Stimulated activated CD4-positive, alpha-beta T cell treated with anti-CD3 and anti-CD28 coated beads, Interleukin-1b, Interleukin-23, amount 100 ng/mL, for 1 hour (primary cell): Measurements from ENCODE around the gene PHOSPHO2.
"Not testable (repeated sequence)": the region's sequence is repeated elsewhere in the genome, so short reads cannot be mapped to it uniquely, and the experiment has no call there.

ENCODE experiments used
- DNase-seq, 2 donors: peaks; one replicate each; pipeline ENCODE4 v3.0.0-alpha.2; 2020; ENCODE audit warnings: low read depth in 2 of 2

Gene PHOSPHO2

GRCh38 chr2:169684135-169684565 is 10.1 kb upstream of the PHOSPHO2 start:
- DNase-seq: no peak

DNA sequence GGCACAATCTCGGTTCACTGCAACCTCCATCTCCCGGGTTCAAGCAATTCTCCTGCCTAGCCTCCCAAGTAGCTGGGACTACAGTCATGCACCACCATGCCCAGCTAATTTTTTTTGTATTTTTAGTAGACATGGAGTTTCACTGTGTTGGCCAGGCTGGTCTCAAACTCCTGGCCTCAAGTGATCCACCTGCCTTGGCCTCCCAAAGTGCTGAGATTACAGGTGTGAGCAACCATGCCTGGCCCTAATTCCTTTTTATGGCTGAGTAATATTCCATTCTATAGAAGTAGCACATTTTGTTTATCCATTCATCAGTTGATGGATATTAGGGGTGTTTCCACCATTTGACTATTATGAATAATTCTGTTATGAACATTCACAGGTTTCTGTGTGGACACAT is 9.6 kb upstream of the PHOSPHO2 start:
- not testable (repeated sequence) for DNase-seq

GRCh38 chr2:169686825-169687224 is 7.4 kb upstream of the PHOSPHO2 start:
- DNase-seq: not testable (repeated sequence)

GRCh38 chr2:169687943-169688342 is 6.3 kb upstream of the PHOSPHO2 start:
- DNase-seq: not testable (repeated sequence)

- DNase-seq: no peak
Observed at GRCh38 chr2:169690958-169691357, 3.3 kb upstream of the PHOSPHO2 start.

DNA sequence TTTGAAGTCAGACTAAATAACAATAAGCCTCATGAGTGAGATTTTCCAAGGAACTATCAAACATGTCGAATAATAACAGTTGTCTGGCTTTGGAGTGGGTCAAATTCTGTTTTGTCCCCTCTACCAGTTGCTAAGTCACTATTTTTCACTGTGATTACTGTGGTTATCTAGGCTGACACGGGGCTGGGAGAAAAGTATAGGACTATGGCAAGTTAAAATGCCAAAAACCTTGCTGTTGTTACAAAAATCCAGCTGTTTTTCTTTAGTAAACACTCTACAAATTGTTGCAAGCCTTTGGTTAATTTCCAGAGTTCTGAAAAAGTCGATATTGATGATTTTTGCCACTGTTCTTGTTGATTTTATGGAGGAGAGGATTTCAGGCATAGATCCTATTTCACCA is 1.6 kb upstream of the PHOSPHO2 start:
- DNase-seq: no peak

DNA sequence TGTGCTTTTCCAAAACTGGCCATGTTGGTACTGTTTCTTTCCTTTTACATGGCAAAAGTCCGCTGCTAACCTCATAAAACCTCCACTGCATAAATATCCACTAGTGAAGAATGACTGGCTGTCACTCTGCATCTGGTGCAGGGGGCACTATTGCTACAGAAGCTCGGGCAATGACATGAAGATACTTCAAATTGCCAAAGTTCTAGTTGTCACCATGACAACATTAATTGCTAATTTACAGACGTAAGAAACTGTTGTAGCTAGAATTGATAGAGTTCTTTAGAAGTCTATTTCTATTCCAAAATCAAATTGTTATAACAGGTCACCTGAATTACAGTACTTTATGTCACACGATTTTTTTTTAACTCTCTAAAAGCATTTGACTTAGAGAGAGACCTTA is 909 bp upstream of the PHOSPHO2 start:
- no peak for DNase-seq

GRCh38 chr2:169694894-169695260 is 608 bp downstream of the PHOSPHO2 start:
- no peak for DNase-seq

GRCh38 chr2:169696381-169696780 is 2.1 kb downstream of the PHOSPHO2 start:
- DNase-seq: no peak

- not testable (repeated sequence) for DNase-seq
Observed at GRCh38 chr2:169699173-169699572, 4.9 kb downstream of the PHOSPHO2 start.

- DNase-seq: no peak
Observed at GRCh38 chr2:169702996-169703395, 8.7 kb downstream of the PHOSPHO2 start.

DNA sequence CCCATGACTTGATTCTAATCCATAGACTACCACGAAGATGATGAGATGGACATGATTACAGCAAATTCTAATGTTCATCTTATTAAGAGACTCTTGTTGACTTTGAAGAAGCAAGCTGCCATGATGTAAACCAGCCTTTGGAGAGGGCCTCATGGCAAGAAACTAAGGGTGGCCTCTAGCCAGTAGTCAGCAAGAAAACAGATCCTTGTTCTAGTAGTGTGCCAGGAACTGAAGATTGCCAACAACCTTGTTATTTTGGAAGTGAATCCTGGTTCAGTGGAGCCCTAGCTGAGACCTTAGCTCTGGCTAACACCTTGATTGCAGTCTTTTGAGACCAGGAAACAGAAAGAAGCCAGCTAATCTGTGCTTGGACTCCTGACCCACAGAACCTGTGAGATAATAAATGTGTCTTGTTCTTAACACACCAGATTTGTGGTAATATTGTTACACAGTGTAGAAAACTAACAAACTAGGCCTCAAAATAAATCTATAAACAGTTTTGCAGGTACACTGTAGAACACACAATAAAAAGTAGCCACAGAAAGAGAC is 10.0 kb downstream of the PHOSPHO2 start:
- no peak for DNase-seq

GRCh38 chr2:169705927-169706326 is 11.7 kb downstream of the PHOSPHO2 start:
- DNase-seq: no peak

DNA sequence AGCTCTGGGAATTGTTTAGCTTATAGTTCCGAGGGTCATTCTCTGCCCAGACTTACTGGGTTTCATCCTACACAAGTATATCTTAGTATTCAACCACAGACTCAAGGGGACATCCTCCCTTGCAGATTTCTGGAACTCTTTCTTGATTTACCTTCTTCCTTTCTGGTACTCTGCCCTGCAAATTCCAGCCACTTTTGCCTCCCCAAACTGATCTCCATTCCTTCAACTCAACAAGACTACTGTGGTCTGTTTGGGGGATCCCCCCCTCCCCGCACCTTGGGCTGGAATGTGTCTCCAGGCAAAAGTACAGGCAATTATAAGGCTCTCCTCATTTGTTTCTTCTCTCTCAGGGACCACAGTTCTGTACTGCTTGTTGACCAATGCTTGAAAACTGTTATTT is 13.4 kb downstream of the PHOSPHO2 start:
- no peak for DNase-seq

GRCh38 chr2:169709331-169709730 is 15.1 kb downstream of the PHOSPHO2 start:
- no peak for DNase-seq

DNA sequence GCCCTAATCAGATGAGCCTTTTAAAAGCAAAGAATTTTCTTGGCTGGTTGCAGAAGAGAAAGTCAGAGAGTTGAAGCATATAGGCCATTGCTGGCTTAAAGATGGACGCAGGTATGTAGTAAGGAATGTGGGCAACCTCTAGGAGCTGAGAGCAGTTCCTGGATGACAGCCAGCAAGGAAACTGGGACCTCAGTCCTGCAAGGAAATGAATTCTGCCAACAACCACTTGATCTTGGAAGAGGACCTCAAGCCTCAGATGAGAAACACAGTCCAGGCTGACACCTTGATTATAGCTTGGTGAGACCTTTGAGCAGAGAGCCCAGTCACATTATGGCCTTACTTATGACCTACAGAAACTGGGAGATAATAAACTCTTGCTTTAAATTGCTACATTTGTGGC is 15.7 kb downstream of the PHOSPHO2 start:
- no peak for DNase-seq

GRCh38 chr2:169711751-169712509 is 17.7 kb downstream of the PHOSPHO2 start:
- DNase-seq: no peak

DNA sequence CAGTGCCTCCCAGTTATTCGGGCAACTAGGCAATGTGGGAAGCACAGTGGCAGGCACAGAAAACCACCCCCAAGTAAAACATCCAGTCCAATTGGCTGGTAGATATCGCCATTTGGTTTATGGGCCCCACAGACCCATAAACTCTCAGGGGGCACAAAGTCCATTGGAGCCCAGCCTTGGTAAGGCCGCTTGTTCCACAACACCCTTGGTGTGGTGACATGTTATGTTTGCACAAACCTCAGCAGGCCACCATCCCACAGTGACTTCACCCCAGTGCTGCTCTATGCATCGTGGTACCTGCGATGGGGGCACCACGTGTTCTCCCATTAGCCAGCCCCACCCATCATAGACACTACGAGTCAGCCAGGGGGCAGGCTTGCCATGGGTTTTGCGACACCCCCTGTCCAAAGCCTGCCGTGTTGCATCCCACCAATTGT is 18.5 kb downstream of the PHOSPHO2 start:
- DNase-seq: no peak

DNA sequence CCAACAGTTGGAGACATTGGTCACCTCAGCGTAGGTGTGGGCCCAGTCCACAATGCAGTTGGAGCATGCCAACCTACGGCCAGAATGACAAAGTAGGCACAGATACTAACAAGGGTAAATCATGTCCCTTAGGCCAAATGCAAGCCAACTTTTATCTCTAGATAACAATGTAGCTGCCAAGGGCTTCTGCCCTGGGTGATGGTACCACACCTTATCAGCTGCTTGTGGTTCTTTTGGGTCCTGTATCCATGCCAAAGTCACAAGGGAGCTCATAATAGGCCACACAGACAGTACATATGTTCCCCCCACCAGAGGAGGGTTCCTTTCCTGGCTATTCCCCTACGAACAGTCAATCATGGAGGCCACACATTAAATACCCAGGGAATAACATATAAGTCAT is 19.1 kb downstream of the PHOSPHO2 start:
- no peak for DNase-seq

DNA sequence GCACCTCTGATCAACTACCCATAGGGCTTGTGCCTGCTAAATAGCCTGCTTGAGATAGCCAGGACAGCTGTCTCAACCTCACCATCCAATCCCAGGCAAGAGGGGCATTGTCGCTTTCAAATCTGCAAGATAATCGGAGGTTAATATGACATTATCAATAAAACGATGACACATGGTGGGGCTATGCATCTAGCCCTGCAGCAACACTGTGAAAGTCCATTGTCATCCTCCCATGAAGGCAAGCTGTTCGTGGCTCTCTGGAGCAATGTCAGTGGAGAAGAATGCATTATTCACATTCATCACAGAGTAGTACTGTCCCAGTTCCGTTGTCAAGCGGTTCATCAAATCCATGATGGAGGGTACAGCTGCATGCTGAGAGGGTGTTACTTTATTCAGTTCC is 20.4 kb downstream of the PHOSPHO2 start:
- DNase-seq: no peak

DNA sequence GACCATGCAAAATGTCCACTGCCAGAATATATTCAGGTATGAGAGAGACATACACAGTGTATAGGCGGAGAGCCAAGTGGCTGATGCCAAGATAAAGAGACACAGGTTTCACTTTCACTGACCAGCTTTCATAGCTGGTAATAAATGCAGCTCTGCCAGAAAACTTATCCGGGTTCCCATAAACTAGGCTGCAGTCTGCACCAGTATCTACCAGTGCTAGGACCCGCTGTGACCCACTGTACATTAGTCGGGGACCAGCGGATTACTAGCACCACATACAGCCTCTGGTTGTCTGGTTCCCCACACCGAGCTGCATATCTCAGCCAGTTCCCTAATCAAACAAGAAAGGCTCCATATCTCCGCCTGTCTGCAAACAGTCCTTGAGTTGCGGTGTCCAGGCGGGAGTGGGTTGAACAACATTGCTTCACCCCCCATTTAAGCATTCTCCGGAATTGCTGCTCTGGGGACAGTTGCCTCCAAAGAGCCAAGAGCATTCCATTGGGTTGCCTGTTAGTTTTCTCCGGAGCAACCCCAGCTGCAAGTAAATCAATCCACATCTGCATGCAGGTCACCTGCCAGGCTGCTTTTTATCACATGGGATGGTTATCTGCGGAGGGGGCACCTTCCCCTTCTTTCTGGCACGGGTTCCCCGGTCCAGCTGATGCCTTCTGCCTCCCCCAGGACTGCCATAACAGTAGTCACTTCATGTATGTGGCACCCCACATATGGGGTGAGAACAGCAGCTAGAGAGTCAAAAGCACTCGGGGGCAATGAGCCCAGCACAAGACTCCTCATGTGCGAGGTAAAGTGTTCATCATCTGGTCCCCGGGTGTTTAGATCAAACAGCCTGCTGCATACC is 21.3 kb downstream of the PHOSPHO2 start:
- DNase-seq: no peak

DNA sequence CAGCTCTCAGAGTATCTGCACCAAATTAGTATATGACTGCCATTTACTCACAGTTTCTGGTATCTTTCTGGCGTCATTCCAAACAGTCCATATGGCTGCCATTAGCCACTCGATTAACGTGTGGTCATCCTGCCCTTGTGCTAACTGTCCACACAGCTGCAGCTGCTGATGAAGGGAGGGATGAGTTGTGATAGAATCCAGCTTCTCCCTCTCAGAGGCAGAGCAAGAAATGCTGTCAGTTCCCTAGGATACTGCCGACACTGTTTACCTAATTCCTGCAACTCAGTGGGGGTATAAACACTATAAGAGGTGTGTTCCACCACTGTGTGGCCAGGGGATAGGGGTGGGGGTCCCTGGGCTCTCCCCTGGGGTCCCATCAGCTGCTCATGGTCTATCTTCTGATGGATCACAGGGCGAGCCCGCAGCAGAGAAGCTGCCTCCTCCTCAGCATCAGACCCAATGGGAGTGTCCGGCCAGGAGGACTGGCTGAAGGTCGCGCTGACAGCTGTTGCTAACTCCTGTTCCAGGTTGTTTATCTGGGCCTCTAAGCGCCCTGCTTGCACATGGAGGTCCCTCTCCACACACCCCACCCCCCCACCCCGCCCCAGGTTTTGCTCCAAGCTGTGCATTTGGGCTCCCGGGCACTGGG is 22.1 kb downstream of the PHOSPHO2 start:
- DNase-seq: no peak
